Endothelial cell of umbilical vein (primary cell): ENCODE results near the gene LSM14B. TPM values are rescaled to one million over a fixed set of nuclear protein-coding genes. Genes with fewer than 3 reads are reported as not detected.

Source experiments
- BruUV-seq: library from RNA; stranded (reverse); fragments of 400-500 nt; replicated peaks from 2 replicates; lab custom pipeline; 2021; lab: Mats Ljungman, UMichigan
- CTCF ChIA-PET: fragments of 300-600, 350-600 bp; sonication (Branson Sonifier 250); formaldehyde crosslinking; loops from one replicate; lab custom pipeline; 2021; ENCODE audit warnings: antibody characterized with exemption, inconsistent platforms; lab: Charles Lee
- POLR2A ChIA-PET: fragments of 300-600, 350-600 bp; sonication (Branson Sonifier 250); formaldehyde crosslinking; loops from one replicate; lab custom pipeline; 2021; ENCODE audit warnings: antibody characterized with exemption, inconsistent platforms; lab: Charles Lee
- DNase-seq: peaks from one replicate; pipeline ENCODE4 v3.0.0-alpha.2; 2011; ENCODE audit warnings: low read depth, low spot score
- FAIRE-seq: peaks from 2 replicates; lab custom pipeline; 2011; peaks lifted over from hg19 to GRCh38; lab: Jason Lieb, UNC
- H2AFZ ChIP-seq: 2 replicates; pipeline ENCODE4 v1.6.0; 2012; ENCODE audit warnings: low read depth, low read length, control low read depth, inconsistent platforms
- H3K27ac ChIP-seq: 2 replicates; pipeline ENCODE4 v1.5.1; 2011; ENCODE audit warnings: low read depth, mild to moderate bottlenecking, control low read depth, low read length, moderate library complexity; ENCODE audit not compliant: insufficient read depth
- H3K27me3 ChIP-seq, 2 experiments: 2 replicates each; pipeline versions ENCODE4 v1.6.0 to v1.6.1; 2011; ENCODE audit warnings: low read length in 2 of 2, mixed read lengths in 1 of 2; ENCODE audit not compliant: control insufficient read depth in 2 of 2, insufficient read depth in 2 of 2
- H3K36me3 ChIP-seq, 2 experiments: 2 replicates in 1 of 2; 3 replicates in 1 of 2; pipeline ENCODE4 v1.5.1; 2011; ENCODE audit warnings: low read length in 2 of 2, mild to moderate bottlenecking in 1 of 2, moderate library complexity in 1 of 2; ENCODE audit not compliant: control insufficient read depth in 2 of 2, insufficient read depth in 2 of 2; ENCODE audit errors: extremely low read depth in 1 of 2
- H3K4me1 ChIP-seq: 3 replicates; pipeline ENCODE4 v1.5.1; 2011; ENCODE audit warnings: mild to moderate bottlenecking, low read length; ENCODE audit not compliant: control insufficient read depth, insufficient read depth; ENCODE audit errors: extremely low read depth
- H3K4me2 ChIP-seq: 2 replicates; pipeline ENCODE4 v1.6.1; 2011; ENCODE audit warnings: low read length, control low read depth, mixed read lengths; ENCODE audit not compliant: insufficient read depth
- H3K4me3 ChIP-seq, 3 experiments: fragments of 200-600 bp in 1 of 3; sonication (generic), shearing (Covaris generic) in 1 of 3; replicated peaks in 1 of 3; 2 replicates each; pipeline ENCODE4 v1.5.1; 2011 to 2016; ENCODE audit warnings: control low read depth in 3 of 3, low read length in 3 of 3, mild to moderate bottlenecking in 2 of 3, inconsistent platforms in 1 of 3, low read depth in 1 of 3, moderate library complexity in 1 of 3; ENCODE audit not compliant: insufficient read depth in 1 of 3
- H3K79me2 ChIP-seq: 2 replicates; pipeline ENCODE4 v1.6.0; 2012; ENCODE audit warnings: low read length, inconsistent platforms; ENCODE audit not compliant: control insufficient read depth, insufficient read depth
- H3K9ac ChIP-seq: replicated peaks from 2 replicates; pipeline ENCODE3; 2011; ENCODE audit warnings: low read length, control low read depth; ENCODE audit not compliant: insufficient read depth; ENCODE audit errors: extremely low read depth
- H3K9me1 ChIP-seq: replicated peaks from 3 replicates; pipeline ENCODE4 v1.6.0; 2011; ENCODE audit warnings: mild to moderate bottlenecking, low read length; ENCODE audit not compliant: control insufficient read depth, insufficient read depth; ENCODE audit errors: extremely low read depth
- H3K9me3 ChIP-seq: replicated peaks from 2 replicates; pipeline ENCODE4 v1.5.1; 2012; ENCODE audit warnings: low read length, inconsistent platforms; ENCODE audit not compliant: control insufficient read depth, insufficient read depth
- H4K20me1 ChIP-seq: replicated peaks from 2 replicates; pipeline ENCODE3; 2011; ENCODE audit warnings: mild to moderate bottlenecking, low read length; ENCODE audit not compliant: control insufficient read depth, insufficient read depth; ENCODE audit errors: extremely low read depth
- EZH2 ChIP-seq: IDR thresholded peaks from 2 replicates; pipeline ENCODE4 v1.6.1; 2012; ENCODE audit warnings: borderline replicate concordance, low read depth, mild to moderate bottlenecking, moderate library complexity, low read length, inconsistent platforms; ENCODE audit not compliant: severe bottlenecking
- FOS ChIP-seq: IDR thresholded peaks from 2 replicates; pipeline ENCODE4 v1.6.1; 2011; ENCODE audit warnings: mild to moderate bottlenecking, low read length, moderate library complexity, borderline replicate concordance; ENCODE audit not compliant: insufficient read depth
- GATA2 ChIP-seq: IDR thresholded peaks from 2 replicates; pipeline ENCODE4 v1.7.0; 2011; ENCODE audit warnings: low read depth, mild to moderate bottlenecking, moderate library complexity, mixed read lengths, low read length; ENCODE audit not compliant: insufficient read length, insufficient read depth
- JUN ChIP-seq: IDR thresholded peaks from 2 replicates; pipeline ENCODE4 v1.6.1; 2011; ENCODE audit warnings: borderline replicate concordance, low read depth; ENCODE audit not compliant: insufficient read length, insufficient read depth
- MYC ChIP-seq: IDR thresholded peaks from one replicate; pipeline ENCODE4 v1.6.1; 2011; ENCODE audit warnings: mild to moderate bottlenecking, low read depth, low read length
- POLR2A ChIP-seq: IDR thresholded peaks from 2 replicates; pipeline ENCODE4 v1.6.1; 2012; ENCODE audit warnings: low read depth, mild to moderate bottlenecking, control low read depth, low read length
- POLR2AphosphoS5 ChIP-seq: IDR thresholded peaks from 2 replicates; pipeline ENCODE4 v1.6.1; 2012; ENCODE audit warnings: low read depth, mild to moderate bottlenecking, control low read depth, low read length, moderate library complexity; ENCODE audit not compliant: insufficient read depth
- dilution Hi-C: fragments of 300-500 bp; cut with MboI; formaldehyde crosslinking; loops from one replicate; pipeline ENCODE4 v1.15.0; 2019; ENCODE audit warnings: low sequenced_read_pairs; ENCODE audit not compliant: extremely low pct_ligation_motif_present
- intact Hi-C: fragments of 100-400 bp; cut with micrococcal nuclease; formaldehyde crosslinking; loops from one replicate; pipeline ENCODE4 v1.10.0; 2022
- polyA plus RNA-seq, 4 experiments: library from polyadenylated mRNA; depleted of rRNA in 3 of 4; stranded (reverse) in 3 of 4; unstranded in 1 of 4; fragments of >200 nt; gene quantifications; 2 replicates each; pipeline versions ENCODE4 v1.2.1 to v1.2.3, GENCODE V29; 2011 to 2012; ENCODE audit warnings: missing spikeins in 1 of 4
- total RNA-seq: library from RNA; stranded (reverse); gene quantifications from 2 replicates; pipeline ENCODE4 v1.2.3, GENCODE V29; 2021
- TF ChIP-seq, protein P1 (sequence below): IDR thresholded peaks from 2 replicates; pipeline ENCODE4 v1.6.1; 2011; ENCODE audit not compliant: insufficient read depth, insufficient read length
- TF ChIP-seq, protein P2 (sequence below), 2 donors: IDR thresholded peaks; 1 replicate in 1 of 2; 2 replicates in 1 of 2; pipeline ENCODE4 v1.5.1; 2011; ENCODE audit warnings: low read length in 2 of 2, mild to moderate bottlenecking in 2 of 2, moderate library complexity in 2 of 2, control low read depth in 1 of 2, inconsistent platforms in 1 of 2, low read depth in 1 of 2; ENCODE audit not compliant: insufficient read depth in 1 of 2; ENCODE audit errors: extremely low read depth in 1 of 2

Gene LSM14B
- total and polyA plus RNA-seq, 2 donors (not counting 3 experiments of a cell fraction or from before 2014, with no cell fraction given) = 32.5 to 34.0 TPM

DNA sequence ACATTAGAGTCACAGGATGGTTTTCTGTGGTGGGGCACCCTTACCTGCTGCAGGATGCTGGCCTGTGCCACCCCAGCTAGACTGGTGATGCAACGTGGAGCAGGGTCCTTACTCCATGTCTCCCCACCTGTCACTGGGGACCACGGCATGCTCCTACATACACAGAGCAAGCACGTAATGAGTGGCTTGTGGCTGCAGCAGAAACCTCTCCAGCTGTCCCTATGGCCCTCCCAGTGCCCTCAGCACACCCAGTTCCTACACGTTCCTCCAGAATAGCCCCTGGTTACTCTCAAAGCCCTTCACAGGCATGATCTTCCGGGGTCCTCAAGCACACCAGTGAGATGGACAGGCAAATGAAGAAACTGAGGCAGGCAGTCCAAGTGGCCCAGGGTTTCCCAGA lies 3.2 kb upstream of the LSM14B start:
- ChIA-PET POLR2A (no interaction called here), CTCF (interaction anchor here (1.0 kb wide), 1 partner anchor 108 kb away, joined by 4 read pairs; no protein-coding TSS in a partner anchor)
- H3K27ac ChIP-seq = no peak overlapping the region
- H3K79me2 ChIP-seq = peaks cover 11% of the 10 kb centered on the region
- no peaks in the 10 kb centered on the region for H3K9me1 ChIP-seq
- intact Hi-C loops (no loop called here), dilution Hi-C loops (no loop called here)
- H3K36me3 ChIP-seq = no peaks in the 10 kb centered on the region
- H3K27me3 ChIP-seq = peaks cover 9 to 17% of the 10 kb centered on the region in 2 experiments
- peaks cover 9% of the 10 kb centered on the region for H3K4me1 ChIP-seq
- no peak overlapping the region for H3K4me3 ChIP-seq
- no peak overlapping the region for H3K9ac ChIP-seq
- H3K4me2 ChIP-seq = no peak overlapping the region
- no peaks in the 10 kb centered on the region for H3K9me3 ChIP-seq
- no peaks in the 10 kb centered on the region for H4K20me1 ChIP-seq
- BruUV-seq = no TSS peak
- TF ChIP-seq, protein P1, sequence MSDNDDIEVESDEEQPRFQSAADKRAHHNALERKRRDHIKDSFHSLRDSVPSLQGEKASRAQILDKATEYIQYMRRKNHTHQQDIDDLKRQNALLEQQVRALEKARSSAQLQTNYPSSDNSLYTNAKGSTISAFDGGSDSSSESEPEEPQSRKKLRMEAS = no peak
- no peak for TF ChIP-seq EZH2
- TF ChIP-seq MYC = no peak
- TF ChIP-seq GATA2 = no peak
- TF ChIP-seq FOS = no peak
- no peak for TF ChIP-seq JUN
- TF ChIP-seq, protein P2, sequence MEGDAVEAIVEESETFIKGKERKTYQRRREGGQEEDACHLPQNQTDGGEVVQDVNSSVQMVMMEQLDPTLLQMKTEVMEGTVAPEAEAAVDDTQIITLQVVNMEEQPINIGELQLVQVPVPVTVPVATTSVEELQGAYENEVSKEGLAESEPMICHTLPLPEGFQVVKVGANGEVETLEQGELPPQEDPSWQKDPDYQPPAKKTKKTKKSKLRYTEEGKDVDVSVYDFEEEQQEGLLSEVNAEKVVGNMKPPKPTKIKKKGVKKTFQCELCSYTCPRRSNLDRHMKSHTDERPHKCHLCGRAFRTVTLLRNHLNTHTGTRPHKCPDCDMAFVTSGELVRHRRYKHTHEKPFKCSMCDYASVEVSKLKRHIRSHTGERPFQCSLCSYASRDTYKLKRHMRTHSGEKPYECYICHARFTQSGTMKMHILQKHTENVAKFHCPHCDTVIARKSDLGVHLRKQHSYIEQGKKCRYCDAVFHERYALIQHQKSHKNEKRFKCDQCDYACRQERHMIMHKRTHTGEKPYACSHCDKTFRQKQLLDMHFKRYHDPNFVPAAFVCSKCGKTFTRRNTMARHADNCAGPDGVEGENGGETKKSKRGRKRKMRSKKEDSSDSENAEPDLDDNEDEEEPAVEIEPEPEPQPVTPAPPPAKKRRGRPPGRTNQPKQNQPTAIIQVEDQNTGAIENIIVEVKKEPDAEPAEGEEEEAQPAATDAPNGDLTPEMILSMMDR (IDR thresholded peaks at IDR 0.05; ENCODE audit: extremely low read depth in 1 of 2, insufficient read depth in 1 of 2, low read depth in 1 of 2, low read length in 2 of 2) = no peak
- TF ChIP-seq POLR2AphosphoS5 = no peak
- TF ChIP-seq POLR2A = no peak
- no peak for FAIRE-seq
- DNase-seq = no peak
- H2AFZ ChIP-seq = no peak overlapping the region
